Measurements from ENCODE around the gene TRAPPC3. TPM values are rescaled to one million over a fixed set of nuclear protein-coding genes. Genes with fewer than 3 reads are reported as not detected.

Gene TRAPPC3
- total RNA-seq, 2 donors from 2014 or later, result 43.7 to 55.3 TPM

GRCh38 chr1:36088577-36089392, 60.5 kb downstream of the TRAPPC3 start, which contains the start of gene ADPRS:
Gene ADPRS, plus strand, starts transcription at chr1:36088892. Its CDS starts 13 bp downstream, at chr1:36088905.
- Mint-ChIP-seq H3K9me3 (no peaks in the 10 kb centered on the region), H3K36me3 (peaks cover 8 to 10% of the 10 kb centered on the region in 2 donors), H3K27ac (peak within 1 kb of the TSS; percentile 88 to 96)
- ATAC-seq (peak; percentile 91 to 93), DNase-seq (ENCODE audit: low spot score in 2 of 2) (peak; percentile 89 to 93)

DNA sequence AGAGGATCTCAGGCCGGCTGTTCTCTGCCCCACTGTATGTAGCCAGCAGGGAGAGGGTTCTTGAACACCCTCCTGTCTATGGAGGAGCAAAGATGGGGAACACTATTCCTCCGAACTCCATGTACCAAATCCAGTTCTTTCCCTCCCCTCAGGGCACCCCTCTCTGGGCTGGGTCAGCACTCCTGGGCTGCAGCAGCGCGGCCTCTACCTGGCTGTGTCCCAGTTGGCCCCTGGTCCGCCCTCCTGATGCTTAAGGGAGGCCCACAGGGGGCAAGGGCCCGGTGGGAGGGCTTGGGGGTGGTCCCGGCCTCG, 61.1 kb downstream of the TRAPPC3 start:
- Mint-ChIP-seq H3K9me3 (no peaks in the 10 kb centered on the region), H3K27ac (peak overlapping the region in 1 of 2 donors; percentile 88), H3K36me3 (peaks cover 8 to 10% of the 10 kb centered on the region in 2 donors)
- ATAC-seq (peak; percentile 17 to 55), DNase-seq (ENCODE audit: low spot score in 2 of 2) (peak in 1 of 2 donors; percentile 30)

DNA sequence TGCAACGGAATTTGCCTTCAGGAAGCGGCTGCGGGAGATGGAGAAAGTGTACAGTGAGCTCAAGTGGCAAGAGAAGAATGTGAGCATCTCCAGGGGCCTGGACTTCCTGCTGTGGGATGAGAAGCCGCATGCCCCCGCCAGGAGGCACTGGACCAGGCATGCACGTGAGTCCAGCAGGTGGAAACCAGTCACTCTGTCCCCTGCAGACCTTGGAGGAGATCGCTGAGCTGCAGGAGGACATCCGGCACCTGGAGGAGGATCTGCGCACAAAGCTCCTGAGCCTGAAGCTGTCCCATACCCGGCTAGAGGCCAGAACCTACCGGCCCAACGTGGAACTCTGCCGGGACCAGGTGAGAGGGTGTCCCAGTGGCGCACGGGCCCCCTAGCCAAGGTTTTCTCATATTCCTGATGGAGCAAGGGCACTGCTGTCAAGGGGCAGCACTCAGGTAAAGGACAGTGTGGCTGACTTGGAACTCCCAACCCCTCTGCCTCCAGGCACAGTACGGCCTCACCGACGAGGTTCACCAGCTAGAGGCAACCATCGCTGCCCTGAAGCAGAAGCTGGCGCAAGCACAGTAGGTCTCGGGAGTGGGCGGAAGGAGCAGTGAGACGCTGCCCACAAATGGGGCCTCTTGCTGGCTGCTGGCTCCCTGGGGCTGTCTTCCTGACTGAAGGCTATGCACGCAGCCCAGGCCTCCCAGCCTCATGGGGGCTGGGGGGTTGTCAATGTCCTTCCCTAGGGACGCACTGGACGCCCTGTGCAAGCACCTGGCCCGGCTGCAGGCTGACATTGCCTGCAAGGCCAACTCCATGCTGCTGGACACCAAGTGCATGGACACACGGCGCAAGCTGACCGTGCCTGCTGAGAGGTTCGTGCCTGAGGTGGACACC, 61.8 kb downstream of the TRAPPC3 start:
- ATAC-seq (no peak), DNase-seq (ENCODE audit: low spot score in 2 of 2) (no peak)
- Mint-ChIP-seq H3K36me3 (peaks cover 8 to 10% of the 10 kb centered on the region in 2 donors), H3K9me3 (no peaks in the 10 kb centered on the region), H3K27ac (peak overlapping the region in 1 of 2 donors; percentile 88)

Other genes starting within 250 kb of the TRAPPC3 start
- 10 to 100 TPM; 32.9 to 43.6 TPM for gene AGO3, start 218.4 kb downstream of the TRAPPC3 start, total RNA-seq
- gene TEKT2, start 65.4 kb downstream of the TRAPPC3 start, total RNA-seq, result under 1 TPM in 1 of 2 donors, not detected in 1; 0.27 TPM
- 10 to 100 TPM; 19.5 to 48.3 TPM for gene ADPRS, start 60.6 kb downstream of the TRAPPC3 start, total RNA-seq
- gene COL8A2, start 24.3 kb downstream of the TRAPPC3 start, total RNA-seq, result under 1 TPM; 0.11 to 0.23 TPM
- 100 to 1,000 TPM; 112 to 169 TPM for gene MAP7D1, start 6.7 kb upstream of the TRAPPC3 start, total RNA-seq
- gene THRAP3, start 75.0 kb upstream of the TRAPPC3 start, total RNA-seq, result 100 to 1,000 TPM in 1 of 2 donors, 10 to 100 TPM in 1; 96.2 to 153 TPM
- gene SH3D21, start 156.9 kb upstream of the TRAPPC3 start, total RNA-seq, result 10 to 100 TPM in 1 of 2 donors, 1 to 10 TPM in 1; 4.4 to 47.1 TPM
- gene EVA1B, start 174.2 kb upstream of the TRAPPC3 start, total RNA-seq, result 1 to 10 TPM; 2.0 to 4.2 TPM
- 10 to 100 TPM; 25.9 to 42.0 TPM for gene STK40, start 236.4 kb upstream of the TRAPPC3 start, total RNA-seq
- gene LSM10, start 248.4 kb upstream of the TRAPPC3 start, total RNA-seq, result 10 to 100 TPM; 34.3 to 34.6 TPM

All from activated naive CD4-positive, alpha-beta T cell treated with anti-CD3 and anti-CD28 coated beads, Interleukin-2, amount 50 U/mL, for 72 hours (primary cell).